ENCODE results near the gene TUBG1. TPM values are rescaled to one million over a fixed set of nuclear protein-coding genes. Genes with fewer than 3 reads are reported as not detected.

TUBG1 gene
- total and polyA plus RNA-seq, 2 of the 8 experiments (the other 6 are each of a cell fraction or from before 2014, with no cell fraction given) = 109 to 208 TPM

GRCh38 chr17:42613699-42614295, 4.3 kb downstream of the TUBG1 start:
- Histone ChIP-seq H2BK20ac (ENCODE audit: low read length) (no peak overlapping the region), H3K23me2 (ENCODE audit: low read depth, low read length) (no peaks in the 10 kb centered on the region; the same call in 1 of the 2 replicates), H4K5ac (ENCODE audit: insufficient read length, low read depth, low read length) (no peak overlapping the region), H3K56ac (replicated peaks; ENCODE audit: insufficient read length, low read depth, low read length) (no peak overlapping the region), H3K4me3 (ENCODE audit: extremely low read depth in 1 of 4, insufficient read depth in 2 of 4, low read depth in 3 of 4, low read length in 4 of 4) (no peak overlapping the region), H3K4ac (replicated peaks; ENCODE audit: insufficient read length, low read depth, low read length) (no peak overlapping the region), H4K20me1 (replicated peaks in 1 of 2; ENCODE audit: control insufficient read depth in 1 of 2, insufficient read depth in 2 of 2, low read length in 2 of 2) (peaks cover 0 to 5% of the 10 kb centered on the region in 2 experiments), H4K8ac (ENCODE audit: extremely low read depth, insufficient read depth, low read length) (no peak overlapping the region), H3K23ac (ENCODE audit: insufficient read length) (no peak overlapping the region), H3K9ac (replicated peaks in 1 of 4; ENCODE audit: extremely low read depth in 1 of 4, low read depth in 3 of 4, low read length in 3 of 4) (no peak overlapping the region), H3K14ac (ENCODE audit: insufficient read length) (no peak overlapping the region), H4K91ac (replicated peaks; ENCODE audit: insufficient read length, low read length) (no peak overlapping the region), H3K4me1 (replicated peaks in 1 of 4; ENCODE audit: control insufficient read depth in 3 of 4, insufficient read depth in 4 of 4, low read length in 3 of 4) (peaks cover 0 to 5% (median 3%) of the 10 kb centered on the region in 4 experiments; a peak in 5 of 7 replicates), H3K79me2 (ENCODE audit: control insufficient read depth in 1 of 2, insufficient read depth in 2 of 2, low read length in 2 of 2) (peaks cover 0 to 5% of the 10 kb centered on the region in 2 experiments; a peak in 2 of 4 replicates), H3K9me3 (ENCODE audit: insufficient read depth in 2 of 2, low read depth in 1 of 2, low read length in 1 of 2) (no peaks in the 10 kb centered on the region), H3K27ac (ENCODE audit: low read depth, low read length) (no peak overlapping the region), H3K36me3 (ENCODE audit: control insufficient read depth in 2 of 4, insufficient read depth in 4 of 4, low read length in 3 of 4) (peaks cover 29 to 44% (median 40%) of the 10 kb centered on the region in 4 experiments; a peak in 7 of 8 replicates), H2BK120ac (replicated peaks; ENCODE audit: low read depth, low read length) (no peak overlapping the region), H3K27me3 (replicated peaks in 1 of 4; ENCODE audit: control insufficient read depth in 3 of 4, extremely low read depth in 1 of 4, insufficient read depth in 3 of 4, low read length in 3 of 4) (no peaks in the 10 kb centered on the region), H2AFZ (ENCODE audit: low read length) (no peak overlapping the region), H2BK15ac (ENCODE audit: low read length) (no peak overlapping the region), H2AK5ac (ENCODE audit: low read depth, low read length) (no peak overlapping the region), H3K79me1 (ENCODE audit: low read depth, low read length) (no peaks in the 10 kb centered on the region; the same call in 1 of the 2 replicates), H3K4me2 (ENCODE audit: insufficient read depth in 1 of 2, low read depth in 2 of 2, low read length in 2 of 2) (no peak overlapping the region), H2BK12ac (ENCODE audit: low read depth, low read length) (no peak overlapping the region), H3K18ac (ENCODE audit: extremely low read depth, low read length) (no peak overlapping the region), H2BK5ac (ENCODE audit: low read depth, low read length) (no peak overlapping the region)
- DNase-seq (ENCODE audit: low read depth in 1 of 2, low spot score in 2 of 2) = no peak
- WGBS, 2 experiments (ENCODE audit: extremely low coverage in 1 of 2, insufficient coverage in 1 of 2, insufficient read length in 1 of 2, insufficient replicate concordance in 2 of 2, low coverage in 1 of 2, low lambda C conversion rate in 2 of 2, missing lambda C conversion rate in 1 of 2) = 97% methylated on average over 12 of the region's 17 CpGs; no CpG with 5 or more reads in 1 of the 2 experiments
- no peak for FAIRE-seq
- POLR2A ChIA-PET (ENCODE audit: partially characterized antibody) = interaction anchor here (2.2 kb wide), 1 partner anchor 16 kb away, joined by 5 read pairs; no protein-coding TSS in a partner anchor
- TF ChIP-seq KDM5A (IDR thresholded peaks at IDR 0.05; ENCODE audit: low read length) (no peak), GTF2F1 (IDR thresholded peaks at IDR 0.05; ENCODE audit: borderline replicate concordance, low read depth, low read length) (no peak), TEAD4 (IDR thresholded peaks at IDR 0.05; ENCODE audit: low read depth, low read length) (no peak), RFX5 (IDR thresholded peaks at IDR 0.05; ENCODE audit: borderline replicate concordance, low read depth, low read length) (no peak), SUZ12 (IDR thresholded peaks at IDR 0.05; ENCODE audit: low read length) (no peak), ASH2L (IDR thresholded peaks at IDR 0.05; ENCODE audit: low read length) (no peak), JUN (IDR thresholded peaks at IDR 0.05; ENCODE audit: low read depth, low read length) (no peak), TBP (IDR thresholded peaks at IDR 0.05; ENCODE audit: low read depth, low read length) (no peak), NRF1 (IDR thresholded peaks at IDR 0.05; ENCODE audit: low read depth, low read length) (no peak), POU5F1 (IDR thresholded peaks at IDR 0.05; ENCODE audit: low read depth, low read length) (no peak)
- CTCF ChIA-PET (ENCODE audit: partially characterized antibody) = interaction anchor here (0.6 to 1.0 kb wide), 2 partner anchors 10 to 14 kb away, joined by 3 read pairs; no protein-coding TSS in a partner anchor

All from H1 (cell line).